ENCODE measurements around the gene ZNF500. TPM values are rescaled to one million over a fixed set of nuclear protein-coding genes. Genes with fewer than 3 reads are reported as not detected.

Gene ZNF500
- total RNA-seq, result 27.5 TPM

DNA sequence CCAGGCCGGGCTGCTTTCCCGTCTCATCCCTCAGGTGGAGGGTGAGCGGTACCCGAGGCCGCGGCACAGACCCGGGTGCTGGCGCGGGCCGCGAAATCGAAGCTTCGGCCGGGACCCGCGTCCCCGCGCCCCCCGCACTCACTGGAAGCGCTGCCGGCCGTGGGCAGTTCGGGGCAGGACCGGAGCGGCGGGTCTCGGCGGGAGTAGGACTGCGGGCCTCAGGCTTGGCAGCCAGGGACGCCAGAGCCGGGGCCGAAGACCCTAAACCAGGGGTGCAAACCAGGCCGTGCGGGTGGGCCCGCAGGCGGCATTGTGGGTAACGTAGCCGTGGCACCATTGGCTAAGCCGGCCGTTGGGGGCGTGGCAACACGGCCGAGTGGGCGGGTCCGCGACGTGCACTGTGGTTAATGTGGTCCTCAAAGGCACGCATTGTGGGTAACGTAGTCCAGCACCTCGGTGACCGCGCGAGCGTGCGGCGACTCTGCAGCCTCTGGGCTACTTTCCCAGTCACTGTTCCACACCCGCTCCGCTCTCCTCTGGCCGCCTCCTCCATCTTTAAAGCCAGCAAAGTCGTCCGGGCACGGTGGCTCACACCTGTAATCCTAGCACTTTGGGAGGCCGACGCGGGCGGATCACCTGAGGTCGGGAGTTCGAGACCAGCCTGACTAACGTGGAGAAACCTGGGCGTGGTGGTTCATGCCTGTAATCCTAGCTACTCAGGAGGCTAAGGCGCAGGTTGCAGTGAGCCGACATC, at the start of gene ZNF500:
Gene ZNF500, minus strand, starts transcription at position 288 of the 754 bp plus-strand sequence. CDS start 1,184 bp downstream, outside the sequence.
- DNase-seq (ENCODE audit: low read depth in 2 of 3, low spot score in 2 of 3), result peak; percentile 85 to 94 (median 92)

DNA sequence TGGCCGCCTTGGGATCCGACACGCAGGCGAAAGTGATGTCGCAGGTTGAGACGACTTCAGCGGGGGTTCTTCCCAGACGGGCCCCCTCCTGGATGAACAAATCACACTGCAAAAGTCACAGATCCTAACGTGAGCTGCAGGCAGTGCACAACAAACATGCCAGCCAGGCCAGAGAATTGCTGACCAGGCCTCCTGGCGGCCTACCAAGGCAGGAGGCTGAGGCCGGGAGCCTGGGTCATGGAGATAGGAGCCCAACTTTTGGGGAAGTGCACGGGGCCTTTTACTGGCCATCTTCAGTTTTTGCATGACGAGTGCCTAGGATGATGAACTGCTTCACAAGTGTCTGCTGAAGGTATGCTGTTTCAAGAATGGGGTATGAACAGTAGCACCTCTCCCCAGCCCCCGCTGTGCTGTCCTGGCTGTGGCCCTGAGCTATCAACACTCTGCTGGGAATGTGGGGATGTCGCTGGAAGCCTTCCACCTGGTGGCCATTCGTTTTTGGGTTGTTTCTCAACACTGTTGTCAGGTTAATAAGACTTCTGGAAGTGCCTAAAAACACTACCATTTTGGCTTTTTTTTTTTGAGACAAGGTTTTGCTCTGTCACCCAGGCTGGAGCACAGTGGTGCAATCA, 47.7 kb upstream of the ZNF500 start:
- DNase-seq (ENCODE audit: low read depth in 2 of 3, low spot score in 2 of 3), result no peak

DNA sequence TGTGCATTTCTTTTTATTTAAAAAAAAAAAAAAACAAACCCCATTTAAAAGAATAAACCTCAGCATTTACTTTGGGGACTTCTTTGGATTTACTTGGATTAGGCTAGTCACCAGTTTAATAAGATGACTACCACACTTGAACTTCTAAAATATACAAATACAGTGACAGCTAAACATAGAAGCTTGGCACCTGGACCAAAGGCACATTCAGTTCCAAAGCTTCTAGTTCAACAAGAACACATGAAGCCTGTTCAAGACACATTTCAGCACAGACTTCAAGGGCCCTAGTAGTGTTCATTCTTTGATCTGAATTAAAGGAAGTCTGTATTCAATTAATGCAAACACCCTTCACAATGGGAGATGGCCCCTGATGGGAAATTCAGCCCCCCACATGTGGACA, 47.1 kb upstream of the ZNF500 start:
- no peak for DNase-seq (ENCODE audit: low read depth in 2 of 3, low spot score in 2 of 3)

DNA sequence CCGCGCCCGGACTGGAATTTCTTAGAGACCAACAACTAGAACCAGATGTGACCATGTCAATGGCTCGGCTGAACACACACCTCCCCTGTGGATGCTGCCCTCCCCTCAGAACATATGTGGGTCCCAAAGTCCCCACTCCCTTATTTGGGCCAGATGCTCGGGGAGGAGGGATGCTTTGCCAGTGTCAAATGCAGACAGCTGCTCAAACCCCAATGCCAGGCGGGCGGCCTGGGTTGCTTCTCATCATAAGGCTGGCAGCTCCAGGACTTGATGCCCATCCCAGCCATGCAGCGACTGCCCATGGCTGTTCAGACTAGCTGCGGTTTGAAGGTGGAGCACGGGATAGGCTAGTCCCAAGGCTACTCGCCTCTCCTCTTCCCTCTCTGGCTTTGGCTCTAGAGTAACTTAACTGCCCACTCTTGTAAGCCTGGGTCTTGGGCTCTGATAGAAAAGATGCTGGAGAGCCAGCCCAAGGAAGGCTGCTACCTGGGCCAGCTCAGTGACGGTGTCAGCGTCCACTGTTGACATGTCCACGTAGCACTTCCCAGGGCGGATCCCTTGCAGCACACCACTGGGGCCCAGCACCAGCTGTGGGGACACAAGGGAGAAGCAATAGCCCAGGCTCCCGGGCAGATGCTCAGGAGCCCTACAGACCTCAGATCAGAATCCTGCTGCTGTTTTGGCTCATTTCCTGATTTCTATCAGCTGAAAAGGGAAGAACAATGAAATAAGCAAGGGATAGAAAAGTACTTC, 46.5 kb upstream of the ZNF500 start:
- no peak for DNase-seq (ENCODE audit: low read depth in 2 of 3, low spot score in 2 of 3)

DNA sequence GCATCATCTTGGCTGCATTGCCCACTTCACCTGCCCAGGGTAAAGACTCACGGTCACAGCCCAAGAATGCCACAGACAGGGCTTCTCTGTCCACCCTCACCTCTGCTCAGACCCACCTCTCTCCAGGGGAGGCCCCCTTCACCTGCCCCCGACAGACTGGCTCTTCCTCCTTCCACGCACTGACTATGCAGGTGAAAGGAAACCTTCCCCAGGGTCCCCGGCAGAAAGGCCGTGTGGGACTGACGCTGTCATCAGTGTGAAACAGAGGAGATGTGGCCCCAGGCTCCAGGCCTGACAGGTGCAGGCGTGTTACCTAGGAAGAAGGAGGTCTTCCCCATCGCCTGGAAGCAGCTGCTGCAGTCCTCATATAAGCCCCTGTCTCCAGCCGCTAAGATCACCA, 44.8 kb upstream of the ZNF500 start:
- DNase-seq (ENCODE audit: low read depth in 2 of 3, low spot score in 2 of 3), result no peak

DNA sequence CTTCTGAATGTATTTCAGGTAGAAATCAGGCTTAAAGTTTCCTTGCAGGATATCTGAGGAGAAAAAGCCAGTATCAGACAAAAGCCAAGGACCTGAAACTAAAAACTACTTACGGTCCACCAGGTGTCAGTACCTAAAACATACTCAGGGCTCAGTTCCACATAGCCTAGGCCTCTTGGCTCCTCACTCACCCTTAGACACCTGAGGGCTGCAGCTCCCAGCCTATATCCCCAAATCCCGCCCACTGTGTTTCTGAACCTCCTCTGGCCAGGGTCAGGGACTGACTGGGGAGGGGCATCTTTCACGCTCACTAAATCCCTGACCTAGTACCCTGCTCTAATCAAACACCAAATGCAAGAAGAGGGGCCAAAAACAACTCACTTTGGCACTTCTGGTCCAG, 44.3 kb upstream of the ZNF500 start:
- no peak for DNase-seq (ENCODE audit: low read depth in 2 of 3, low spot score in 2 of 3)

DNA sequence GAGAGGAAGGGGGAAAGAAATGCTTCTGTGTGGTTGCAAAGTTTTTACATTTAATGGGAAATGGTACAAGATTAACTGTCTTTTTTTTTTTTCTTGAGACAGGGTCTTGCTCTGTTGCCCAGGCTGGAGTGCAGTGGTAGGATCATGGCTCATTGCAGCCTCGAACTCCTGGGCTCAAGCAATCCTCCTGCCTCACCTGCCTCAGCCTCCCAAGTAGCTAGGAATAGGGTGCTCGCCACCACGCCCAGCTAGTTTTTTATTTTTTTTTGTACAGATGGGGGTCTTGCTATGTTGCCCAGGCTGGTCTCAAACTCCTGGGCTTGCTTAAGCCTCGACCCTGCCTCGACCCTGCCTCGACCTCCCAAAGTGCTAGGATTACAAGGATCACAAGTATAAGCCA, 39.3 kb upstream of the ZNF500 start:
- DNase-seq (ENCODE audit: low read depth in 2 of 3, low spot score in 2 of 3), result no peak

DNA sequence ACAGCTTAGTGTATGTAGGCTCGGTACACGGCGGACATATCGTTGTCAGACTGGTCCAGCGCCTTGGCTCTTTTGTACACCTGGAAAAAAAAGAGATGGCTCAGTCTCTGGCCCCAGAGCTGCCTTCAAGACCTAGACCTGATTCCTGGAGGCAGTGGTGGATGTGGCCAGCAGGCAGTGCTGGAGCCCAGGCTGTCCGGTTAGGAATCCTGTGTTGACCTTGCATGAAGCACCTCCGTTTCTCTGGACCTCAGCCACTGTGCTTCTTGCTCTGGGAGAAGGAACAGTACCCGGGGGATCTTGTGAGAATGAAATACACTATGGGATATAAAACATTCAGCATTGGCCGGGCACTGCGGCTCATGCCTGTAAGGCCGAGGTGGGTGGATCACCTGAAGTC, 38.3 kb upstream of the ZNF500 start:
- no peak for DNase-seq (ENCODE audit: low read depth in 2 of 3, low spot score in 2 of 3)

DNA sequence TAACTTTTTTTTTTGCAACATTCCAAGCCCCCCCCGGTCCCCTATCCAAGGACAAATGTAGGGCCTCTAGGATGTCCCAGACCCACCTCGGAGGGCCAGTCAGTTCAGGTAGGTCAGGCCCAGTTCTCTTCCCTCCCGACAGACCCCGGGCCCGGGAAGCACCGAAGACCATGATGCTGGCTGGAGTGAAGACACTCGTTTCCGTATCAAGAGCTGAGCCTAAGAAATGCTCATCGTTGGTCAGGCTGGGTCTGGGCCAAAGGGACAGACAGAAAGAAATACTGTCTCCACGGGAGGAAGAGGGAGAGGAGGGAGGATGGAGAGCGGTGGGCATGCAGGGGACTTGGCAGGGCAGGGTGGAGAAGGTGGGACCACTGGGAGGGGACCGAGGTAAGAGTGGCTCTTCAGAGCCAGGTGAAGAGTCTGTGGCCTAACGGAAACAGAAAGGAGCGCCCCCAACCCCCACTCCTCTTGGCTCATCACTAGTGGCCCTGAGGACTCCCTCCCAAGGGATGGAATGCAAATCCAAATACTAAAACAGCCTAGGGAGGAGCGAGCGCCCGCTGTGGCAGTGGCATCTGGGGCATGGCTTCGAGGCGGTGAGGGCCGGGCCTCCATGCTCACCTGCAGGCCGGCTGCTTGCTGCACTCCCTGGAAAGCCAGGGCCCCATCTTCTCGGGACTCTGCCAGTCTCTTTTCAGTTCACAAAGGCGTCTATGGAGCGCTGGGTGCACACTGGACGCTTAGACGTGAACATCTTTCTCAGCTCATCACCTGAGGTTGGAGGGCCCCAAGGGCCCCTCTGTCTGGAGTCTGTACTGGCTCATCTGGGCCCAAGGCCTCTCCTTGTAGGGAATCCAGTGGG, 37.2 kb upstream of the ZNF500 start:
- DNase-seq (ENCODE audit: low read depth in 2 of 3, low spot score in 2 of 3), result no peak

DNA sequence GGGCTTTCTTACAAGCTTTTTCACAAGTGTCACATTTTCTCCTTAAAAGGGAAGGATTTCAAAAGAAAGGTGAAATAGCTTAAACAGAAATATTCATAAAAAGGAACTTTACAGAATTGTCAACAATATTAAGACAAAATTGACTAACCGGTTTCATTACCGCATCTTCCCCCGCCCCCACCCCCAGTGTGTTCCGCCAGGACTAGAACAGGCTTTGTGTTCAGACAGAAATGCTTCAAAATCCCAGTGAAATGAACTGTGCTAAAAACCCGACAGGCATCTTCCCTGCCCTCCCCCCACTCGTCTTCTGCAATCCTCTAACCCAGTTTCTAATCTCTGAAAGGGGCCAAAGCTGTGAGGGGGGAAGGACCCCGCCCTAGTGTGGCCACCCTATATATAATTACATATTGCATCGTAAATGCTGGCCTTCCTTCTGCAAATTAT, 36.5 kb upstream of the ZNF500 start:
- DNase-seq (ENCODE audit: low read depth in 2 of 3, low spot score in 2 of 3), result no peak

DNA sequence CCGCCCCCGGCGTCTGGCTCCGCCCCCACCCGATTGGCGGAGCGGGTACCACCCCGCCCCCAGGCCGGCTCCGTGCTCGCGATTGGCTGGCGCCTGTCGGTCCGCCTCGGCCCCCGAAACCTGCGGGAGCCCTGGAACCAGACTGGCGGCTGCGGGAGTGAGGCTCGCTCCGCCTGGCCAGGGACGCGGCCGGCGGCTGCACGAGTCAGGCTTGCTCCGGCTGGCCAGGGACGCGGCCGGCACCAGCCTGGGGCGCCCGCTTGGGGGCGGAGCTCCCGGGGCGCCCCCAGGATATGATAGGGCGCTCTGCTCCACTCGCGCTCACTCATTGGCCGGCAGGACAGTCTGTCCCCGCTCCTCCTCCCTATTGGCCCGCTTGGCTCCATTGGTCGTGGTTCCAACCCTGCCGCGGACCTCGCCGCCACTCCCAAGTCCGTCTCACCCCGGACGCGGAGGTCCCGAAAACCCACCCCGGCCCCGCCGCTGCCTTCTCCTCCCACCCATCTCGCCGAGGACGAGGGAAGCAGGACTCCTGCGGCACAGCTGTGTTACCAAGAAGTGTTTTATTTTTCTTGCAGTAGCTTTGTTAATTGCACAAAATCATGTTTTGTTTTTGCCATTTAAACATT, 35.8 kb upstream of the ZNF500 start:
- peak; percentile 69 to 90 (median 85) for DNase-seq (ENCODE audit: low read depth in 2 of 3, low spot score in 2 of 3)

DNA sequence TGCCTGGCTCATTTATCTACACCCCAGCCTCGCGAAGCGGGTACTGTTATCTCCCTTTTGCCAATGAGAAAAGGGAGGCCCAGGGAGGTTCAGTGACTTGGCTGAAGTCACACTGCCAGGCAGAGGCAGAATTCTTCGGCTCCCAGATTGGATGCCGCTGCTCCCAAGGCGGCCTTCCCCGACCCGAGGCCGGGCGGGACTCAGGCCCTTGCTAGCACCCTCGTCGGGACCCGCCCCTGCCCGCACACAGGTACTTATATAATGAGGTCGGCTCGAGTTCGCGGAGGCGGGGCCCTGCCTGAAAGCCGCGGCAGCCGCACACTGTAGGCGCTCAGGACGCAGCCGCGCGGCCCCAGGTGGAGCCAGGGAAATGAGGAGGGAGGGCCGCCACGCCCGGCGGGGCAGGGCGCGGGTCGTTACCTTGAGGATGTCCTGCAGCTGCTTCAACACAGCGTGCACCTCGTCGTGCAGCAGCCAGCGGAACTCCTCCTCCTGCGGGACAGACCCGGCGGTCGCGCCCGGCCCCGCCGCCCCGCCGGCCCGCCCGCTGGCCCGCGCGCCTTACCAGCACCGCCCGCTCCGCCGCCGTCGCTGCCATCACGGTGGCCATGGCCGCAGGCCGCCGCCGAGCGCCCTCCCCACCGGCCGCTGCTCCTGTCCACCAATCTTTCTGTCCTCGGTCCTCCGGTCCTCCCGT, 35.1 kb upstream of the ZNF500 start, which contains the start of gene ROGDI:
Gene ROGDI, minus strand, starts transcription at position 672 of the 697 bp plus-strand sequence. Its CDS starts 62 bp downstream, at position 610.
- peak in 2 of 3 donors; percentile 43 to 65 for DNase-seq (ENCODE audit: low read depth in 2 of 3, low spot score in 2 of 3)

DNA sequence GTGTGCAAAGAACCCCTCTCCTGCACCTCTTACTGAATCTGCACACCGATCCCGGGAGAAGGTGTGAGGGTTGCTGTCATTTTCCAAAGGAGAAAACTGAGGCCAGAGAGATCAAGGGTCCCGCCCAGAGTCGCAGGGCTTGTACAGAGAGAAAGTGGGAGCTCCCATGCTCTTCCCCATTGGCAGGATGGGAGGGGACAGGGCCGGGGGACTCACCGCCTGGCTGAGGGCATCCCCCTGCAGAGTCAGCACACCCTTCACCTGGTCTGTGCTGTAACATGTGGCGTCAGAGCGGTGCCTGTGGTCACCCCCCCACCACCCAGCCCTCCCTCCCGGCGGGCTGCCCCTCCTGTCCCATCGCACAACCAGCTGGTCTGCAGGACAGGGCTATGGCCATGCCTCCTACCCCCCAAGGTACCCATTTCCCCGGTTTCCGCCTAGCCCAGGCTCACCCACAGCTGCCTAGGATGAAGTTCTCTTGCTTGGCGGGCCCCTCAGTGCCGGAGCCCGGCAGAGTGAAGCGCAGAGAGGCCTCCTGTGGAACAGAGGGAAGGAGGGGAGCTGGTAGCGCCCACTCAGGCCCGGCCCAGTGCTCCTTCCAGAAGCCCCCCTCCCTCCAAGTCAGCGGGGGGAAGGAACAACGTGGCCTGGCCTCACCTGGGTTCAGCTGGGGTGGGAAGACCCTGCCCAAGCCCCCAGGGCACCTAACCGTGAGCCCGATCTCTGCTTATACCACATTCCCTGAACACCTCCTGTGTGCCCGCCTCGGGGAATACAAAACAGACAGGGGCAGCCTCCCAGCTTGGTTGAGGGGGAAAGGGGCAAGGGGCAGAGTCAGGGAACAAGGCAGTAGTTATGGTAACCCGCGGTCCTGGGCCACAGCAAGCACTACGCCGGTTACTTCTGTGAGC, 34.3 kb upstream of the ZNF500 start:
- no peak for DNase-seq (ENCODE audit: low read depth in 2 of 3, low spot score in 2 of 3)

DNA sequence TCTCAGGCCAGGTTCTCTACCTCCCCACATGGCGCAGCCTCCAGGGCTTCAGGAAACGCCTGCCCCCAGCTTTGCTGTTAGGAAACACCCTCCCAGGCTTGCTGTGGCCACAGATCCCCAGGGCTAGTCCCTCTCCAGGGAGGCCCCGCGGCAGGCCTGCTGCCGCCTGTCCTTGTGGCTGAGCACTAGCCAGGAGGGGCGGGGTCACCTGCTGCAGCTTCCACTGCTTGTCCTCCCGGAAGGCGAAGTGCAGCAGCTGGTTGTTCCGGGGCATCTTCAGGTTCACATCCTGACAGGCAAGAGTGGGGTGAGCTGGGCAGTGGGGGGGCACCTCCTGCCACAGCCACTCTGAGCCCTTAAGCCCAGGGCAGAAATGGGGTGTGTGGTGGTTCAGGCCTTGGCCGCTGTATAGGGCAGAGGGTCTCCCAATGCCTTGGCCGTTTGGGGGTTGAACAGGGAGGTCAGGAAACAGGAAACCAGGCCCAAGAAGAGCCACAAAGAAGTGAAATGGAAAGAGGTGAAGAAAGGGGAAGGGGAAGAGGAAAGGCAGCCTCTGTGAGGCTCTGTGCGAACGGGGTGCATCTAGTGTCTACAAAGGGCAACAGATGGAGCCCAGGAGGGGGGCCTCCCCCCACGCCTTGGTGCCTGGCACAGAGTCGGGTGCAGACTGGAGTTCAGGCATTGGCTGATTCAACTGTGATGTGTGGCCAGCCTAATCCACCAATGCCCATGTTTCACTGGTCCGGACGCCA, 33.5 kb upstream of the ZNF500 start:
- DNase-seq (ENCODE audit: low read depth in 2 of 3, low spot score in 2 of 3), result peak in 1 of 3 donors; percentile 20

DNA sequence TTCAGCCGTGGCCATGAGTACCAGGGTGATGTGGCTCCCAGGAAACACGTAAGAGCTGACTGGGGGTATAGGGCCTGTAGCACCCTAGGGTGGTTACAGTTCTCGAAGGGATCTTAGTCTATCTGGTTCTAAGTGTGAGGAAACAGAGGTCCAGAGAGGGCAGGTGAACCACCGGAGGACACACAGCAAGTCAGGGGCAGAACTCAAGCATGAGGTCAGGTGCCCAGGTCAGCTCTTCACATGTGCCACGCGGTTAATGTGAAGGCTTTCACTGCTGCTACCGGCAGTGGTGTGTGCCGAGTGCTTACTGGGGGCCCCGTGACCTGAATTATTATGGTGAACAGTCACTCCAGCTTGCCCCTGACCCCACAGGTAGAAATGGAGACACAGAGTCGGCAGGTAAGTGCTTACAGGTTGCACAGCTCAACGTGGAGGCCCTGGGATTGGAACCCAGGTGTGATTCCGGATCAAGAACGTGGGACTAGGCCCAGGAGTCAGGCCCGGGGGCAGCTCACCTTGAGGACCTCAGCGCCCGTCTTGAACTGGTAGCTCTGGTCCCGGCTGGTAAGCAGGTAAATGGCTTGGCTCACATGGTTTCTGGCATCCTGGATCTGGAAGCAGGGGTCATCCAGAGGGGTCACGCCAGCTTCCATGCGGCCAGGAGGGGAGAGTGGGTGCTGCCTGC, 32.4 kb upstream of the ZNF500 start:
- no peak for DNase-seq (ENCODE audit: low read depth in 2 of 3, low spot score in 2 of 3)

DNA sequence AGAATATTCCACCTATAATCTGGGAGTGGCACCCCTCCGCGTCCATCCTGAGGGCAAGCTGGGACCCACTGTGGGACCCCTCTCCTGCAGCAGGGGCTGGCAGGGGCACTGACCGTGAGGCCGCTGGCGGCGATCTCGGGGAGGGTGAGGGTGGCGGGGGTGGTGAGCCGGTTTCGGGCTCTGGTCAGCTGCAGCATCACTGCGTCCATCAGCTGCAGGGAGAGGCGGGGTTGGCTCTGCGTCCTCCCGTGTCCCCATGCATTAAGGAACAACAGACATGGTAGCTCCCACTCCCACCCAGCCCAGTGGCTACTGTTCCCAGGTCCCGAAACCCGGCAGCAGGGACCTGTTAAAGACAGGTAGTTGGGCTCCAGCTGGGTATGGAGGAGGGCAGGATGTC, 31.5 kb upstream of the ZNF500 start:
- no peak for DNase-seq (ENCODE audit: low read depth in 2 of 3, low spot score in 2 of 3)

DNA sequence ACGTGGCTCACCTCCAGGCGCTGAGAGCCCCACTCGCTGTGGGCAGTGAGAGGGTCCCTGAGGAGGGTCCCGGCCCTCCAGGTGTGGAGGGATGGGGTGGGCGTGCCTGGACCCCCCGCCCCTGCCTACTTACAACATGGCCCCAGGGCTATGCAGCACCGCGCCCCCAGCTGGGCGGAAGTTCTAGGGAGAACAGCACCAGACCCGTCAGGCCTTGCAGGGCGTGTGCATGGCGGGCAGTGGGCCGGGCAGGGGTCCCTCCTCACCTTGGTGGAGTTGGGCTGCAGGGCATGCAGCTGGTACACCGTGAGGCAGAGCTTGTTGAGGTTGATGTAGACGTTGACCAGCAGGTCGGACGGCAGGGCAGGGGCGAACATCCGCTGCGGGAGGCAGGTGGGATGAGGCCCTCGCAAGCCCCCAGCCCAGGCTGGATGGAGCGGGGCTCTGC, 30.9 kb upstream of the ZNF500 start:
- no peak for DNase-seq (ENCODE audit: low read depth in 2 of 3, low spot score in 2 of 3)

All from hematopoietic multipotent progenitor cell (in vitro differentiated cells).